PC-3 (cell line): ENCODE measurements around the gene PEX6.

Experiments
- EZH2 ChIP-seq: fragments of 300-600 bp; sonication (generic); IDR thresholded peaks from one replicate; pipeline ENCODE4 v1.6.1; 2017; ENCODE audit warnings: antibody characterized with exemption, mild to moderate bottlenecking, low read length; ENCODE audit not compliant: unreplicated experiment
- EZH2phosphoT487 ChIP-seq: fragments of 300-600 bp; sonication (generic); IDR thresholded peaks from 2 replicates; pipeline ENCODE4 v1.6.1; 2018; ENCODE audit warnings: mild to moderate bottlenecking, antibody characterized with exemption, low read length, borderline replicate concordance
- TF ChIP-seq, protein P1 (sequence below): fragments of 300-600 bp; sonication (generic); conservative IDR thresholded peaks from 2 replicates; pipeline ENCODE4 v1.5.1; 2017; ENCODE audit warnings: antibody characterized with exemption, low read depth, mild to moderate bottlenecking, low read length

DNA sequence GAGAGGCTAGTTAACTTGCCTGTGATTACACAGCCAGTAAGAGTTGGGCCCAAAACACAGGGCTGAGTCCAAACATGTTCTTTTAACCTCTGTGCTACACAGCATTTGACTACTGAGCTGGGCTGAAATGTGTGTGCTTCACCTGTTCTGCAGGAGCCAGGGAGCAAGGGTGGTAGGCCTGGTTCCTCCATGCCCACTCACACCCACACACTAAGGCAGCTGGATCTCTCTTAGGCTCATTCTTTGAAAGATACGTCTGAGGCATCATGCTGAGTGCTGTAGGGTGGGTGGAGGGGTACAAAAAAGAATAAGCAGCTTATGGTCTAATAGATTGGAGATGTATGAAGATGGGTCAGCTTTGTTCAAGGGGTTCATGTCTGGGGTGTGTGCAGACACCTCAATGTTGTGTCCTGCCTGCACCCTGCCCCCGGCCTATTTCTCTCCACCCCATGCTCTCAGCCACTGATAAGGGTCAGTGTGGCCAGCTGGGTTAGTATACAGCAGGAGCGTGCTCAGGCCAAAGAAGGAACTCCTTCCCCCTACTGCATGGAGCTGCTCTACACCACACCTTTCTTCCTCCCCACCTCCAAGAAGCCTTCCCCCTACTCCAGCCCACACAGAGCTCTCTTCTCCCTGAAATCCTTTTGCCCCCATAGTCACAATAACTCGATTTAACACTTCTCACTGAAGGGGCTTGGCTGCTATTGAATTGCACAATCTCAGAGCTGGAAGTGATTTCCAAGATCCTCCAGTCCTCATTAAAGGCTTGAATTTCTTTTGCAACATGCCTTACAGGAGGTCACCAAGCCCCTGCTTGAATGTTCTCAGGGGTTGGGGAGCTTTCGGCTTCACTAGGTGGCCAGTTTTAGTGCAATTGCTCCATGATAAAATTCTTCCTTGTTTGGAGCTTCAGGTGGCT is 8.8 kb upstream of the PEX6 start:
- TF ChIP-seq, protein P1, sequence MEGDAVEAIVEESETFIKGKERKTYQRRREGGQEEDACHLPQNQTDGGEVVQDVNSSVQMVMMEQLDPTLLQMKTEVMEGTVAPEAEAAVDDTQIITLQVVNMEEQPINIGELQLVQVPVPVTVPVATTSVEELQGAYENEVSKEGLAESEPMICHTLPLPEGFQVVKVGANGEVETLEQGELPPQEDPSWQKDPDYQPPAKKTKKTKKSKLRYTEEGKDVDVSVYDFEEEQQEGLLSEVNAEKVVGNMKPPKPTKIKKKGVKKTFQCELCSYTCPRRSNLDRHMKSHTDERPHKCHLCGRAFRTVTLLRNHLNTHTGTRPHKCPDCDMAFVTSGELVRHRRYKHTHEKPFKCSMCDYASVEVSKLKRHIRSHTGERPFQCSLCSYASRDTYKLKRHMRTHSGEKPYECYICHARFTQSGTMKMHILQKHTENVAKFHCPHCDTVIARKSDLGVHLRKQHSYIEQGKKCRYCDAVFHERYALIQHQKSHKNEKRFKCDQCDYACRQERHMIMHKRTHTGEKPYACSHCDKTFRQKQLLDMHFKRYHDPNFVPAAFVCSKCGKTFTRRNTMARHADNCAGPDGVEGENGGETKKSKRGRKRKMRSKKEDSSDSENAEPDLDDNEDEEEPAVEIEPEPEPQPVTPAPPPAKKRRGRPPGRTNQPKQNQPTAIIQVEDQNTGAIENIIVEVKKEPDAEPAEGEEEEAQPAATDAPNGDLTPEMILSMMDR, result no peak
- TF ChIP-seq EZH2phosphoT487 (no peak), EZH2 (no peak)
